Cardiac fibroblast (primary cell): ENCODE data around the gene RELN.

Experiments
- DNase-seq, 2 donors: peaks; one replicate each; pipeline versions ENCODE4 v3.0.0 to v3.0.0-alpha.2; 2010; ENCODE audit warnings: low read depth in 2 of 2
- H3K4me3 ChIP-seq, 2 donors: replicated peaks in 1 of 2; 1 replicate in 1 of 2; 2 replicates in 1 of 2; pipeline ENCODE4 v1.5.1; 2011; ENCODE audit warnings: low read depth in 2 of 2, low read length in 2 of 2, mild to moderate bottlenecking in 2 of 2, moderate library complexity in 1 of 2
- CTCF ChIP-seq: IDR thresholded peaks from one replicate; pipeline ENCODE4 v1.5.1; 2011; ENCODE audit warnings: low read depth, mild to moderate bottlenecking, low read length, inconsistent platforms

RELN gene

GRCh38 chr7:103691291-103691690 is 298.2 kb downstream of the RELN start:
- H3K4me3 ChIP-seq, result no peak overlapping the region
- TF ChIP-seq CTCF, result no peak
- DNase-seq, result no peak

- no peak for TF ChIP-seq CTCF
- no peak overlapping the region for H3K4me3 ChIP-seq
- no peak for DNase-seq
Observed at GRCh38 chr7:103690242-103690974, 299.1 kb downstream of the RELN start.

DNA sequence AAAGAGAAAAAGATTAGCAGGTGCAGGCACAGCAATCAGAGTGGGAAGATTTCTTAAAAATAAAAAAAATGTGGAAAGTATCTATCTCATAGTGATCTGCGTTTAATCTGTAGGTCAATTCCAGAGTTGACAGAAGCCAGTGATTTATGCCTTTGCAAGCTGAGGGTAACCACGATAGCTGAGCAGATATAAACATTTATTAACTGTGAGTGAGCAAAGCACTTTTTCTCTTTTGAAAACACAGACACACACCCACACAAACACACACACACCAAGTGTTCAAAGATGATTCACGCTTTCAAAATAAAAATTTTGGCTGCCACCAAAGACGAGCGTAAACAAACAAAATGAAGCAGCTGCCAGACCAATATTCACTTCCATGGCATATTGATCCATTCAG is 300.2 kb downstream of the RELN start:
- no peak for DNase-seq
- no peak for TF ChIP-seq CTCF
- no peak overlapping the region for H3K4me3 ChIP-seq

DNA sequence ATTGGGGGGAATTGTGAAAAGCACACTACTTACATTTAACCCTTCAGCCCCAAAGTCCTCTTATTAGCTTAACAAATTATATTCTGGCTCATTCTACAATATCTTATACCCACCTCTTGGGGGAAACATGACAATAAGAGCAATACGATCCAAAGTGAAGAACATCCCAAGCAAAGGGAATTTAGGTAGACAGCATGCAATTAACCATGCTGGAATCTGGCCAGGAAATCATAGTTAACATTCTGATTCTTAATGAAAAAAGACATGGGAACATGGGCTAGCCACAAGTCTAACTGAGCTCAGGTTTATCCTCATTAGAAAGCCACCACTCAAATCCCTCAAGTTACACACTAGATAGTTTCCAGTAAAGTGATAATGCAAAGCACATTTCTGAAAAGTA is 301.5 kb downstream of the RELN start:
- TF ChIP-seq CTCF, result no peak
- no peak for DNase-seq
- H3K4me3 ChIP-seq, result no peak overlapping the region

DNA sequence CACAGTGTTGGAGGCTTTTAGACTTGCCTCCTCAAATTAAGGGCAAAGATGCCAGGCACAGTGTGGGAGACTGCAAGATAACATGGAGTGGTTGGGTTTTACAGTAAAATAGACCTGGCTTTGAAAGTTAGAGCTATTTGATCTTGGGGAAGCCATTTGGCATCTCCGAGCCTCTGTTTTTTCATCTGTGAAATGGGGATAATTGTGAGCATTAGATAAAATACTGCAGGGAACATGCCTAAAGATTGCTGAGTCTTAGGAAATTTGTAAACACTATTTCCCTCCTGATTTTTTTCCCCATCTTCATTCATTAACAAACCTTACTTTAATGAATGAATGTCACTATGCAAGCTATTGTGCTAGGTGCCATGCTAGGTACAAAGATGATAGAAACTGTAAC is 302.2 kb downstream of the RELN start:
- no peak for TF ChIP-seq CTCF
- DNase-seq, result no peak

DNA sequence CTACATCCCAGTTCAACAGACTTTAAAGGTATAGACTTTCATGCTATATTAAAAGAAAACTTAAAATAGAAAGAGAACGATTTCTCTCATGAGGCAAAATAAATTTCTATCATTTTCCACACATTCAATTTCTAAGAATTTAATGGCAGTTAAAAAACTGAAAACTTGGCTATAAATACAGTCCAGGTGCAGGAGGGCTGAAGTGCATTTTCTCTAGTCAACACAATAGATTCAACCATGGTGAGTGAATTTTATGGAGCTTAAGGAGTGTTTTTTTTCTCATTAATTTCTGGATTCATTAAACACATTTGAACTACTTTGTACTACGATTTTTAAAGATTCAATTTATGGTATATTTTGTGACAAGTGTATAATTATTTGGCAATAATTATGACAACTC is 302.7 kb downstream of the RELN start:
- TF ChIP-seq CTCF, result no peak
- H3K4me3 ChIP-seq, result no peak overlapping the region
- DNase-seq, result no peak

More for the DNA sequence above, 302.2 kb downstream of the RELN start:
- no peak overlapping the region for H3K4me3 ChIP-seq

DNA sequence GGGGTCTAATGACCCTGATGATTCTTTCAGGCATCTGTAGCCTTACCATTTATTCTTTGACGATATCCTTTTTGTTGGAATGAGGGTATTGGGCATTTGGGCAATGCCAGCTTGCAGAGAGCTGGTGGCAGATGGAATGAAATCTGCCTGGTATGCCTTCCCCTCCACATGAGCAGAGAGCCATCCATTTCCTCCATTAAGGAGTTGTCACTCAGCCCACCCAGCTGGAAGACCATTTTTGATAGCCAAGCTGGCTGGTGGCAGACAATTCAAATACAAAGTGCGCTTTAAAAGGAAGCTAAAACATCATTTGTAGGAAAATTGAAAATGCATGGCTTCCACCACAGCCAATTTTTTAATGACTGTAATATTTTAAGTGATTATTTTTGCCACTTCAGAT is 303.4 kb downstream of the RELN start:
- TF ChIP-seq CTCF, result no peak
- H3K4me3 ChIP-seq, result no peak overlapping the region
- no peak for DNase-seq
